Astrocyte of the spinal cord (primary cell): ENCODE results near the gene CPVL.

Experiments
- DNase-seq: peaks from one replicate; pipeline ENCODE4 v3.0.0; 2011; ENCODE audit warnings: low read depth, low spot score
- H3K4me3 ChIP-seq: 2 replicates; pipeline ENCODE4 v1.5.1; 2011; ENCODE audit warnings: low read depth, mild to moderate bottlenecking, low read length, moderate library complexity
- in situ Hi-C: cut with HindIII; loops from 2 replicates; pipeline ENCODE4 v1.10.0; 2017; ENCODE audit warnings: low sequenced_read_pairs
- TF ChIP-seq, protein P1 (sequence below): IDR thresholded peaks from 2 replicates; pipeline ENCODE4 v1.5.1; 2012; ENCODE audit warnings: low read depth, mild to moderate bottlenecking, low read length, inconsistent platforms

Gene CPVL

DNA sequence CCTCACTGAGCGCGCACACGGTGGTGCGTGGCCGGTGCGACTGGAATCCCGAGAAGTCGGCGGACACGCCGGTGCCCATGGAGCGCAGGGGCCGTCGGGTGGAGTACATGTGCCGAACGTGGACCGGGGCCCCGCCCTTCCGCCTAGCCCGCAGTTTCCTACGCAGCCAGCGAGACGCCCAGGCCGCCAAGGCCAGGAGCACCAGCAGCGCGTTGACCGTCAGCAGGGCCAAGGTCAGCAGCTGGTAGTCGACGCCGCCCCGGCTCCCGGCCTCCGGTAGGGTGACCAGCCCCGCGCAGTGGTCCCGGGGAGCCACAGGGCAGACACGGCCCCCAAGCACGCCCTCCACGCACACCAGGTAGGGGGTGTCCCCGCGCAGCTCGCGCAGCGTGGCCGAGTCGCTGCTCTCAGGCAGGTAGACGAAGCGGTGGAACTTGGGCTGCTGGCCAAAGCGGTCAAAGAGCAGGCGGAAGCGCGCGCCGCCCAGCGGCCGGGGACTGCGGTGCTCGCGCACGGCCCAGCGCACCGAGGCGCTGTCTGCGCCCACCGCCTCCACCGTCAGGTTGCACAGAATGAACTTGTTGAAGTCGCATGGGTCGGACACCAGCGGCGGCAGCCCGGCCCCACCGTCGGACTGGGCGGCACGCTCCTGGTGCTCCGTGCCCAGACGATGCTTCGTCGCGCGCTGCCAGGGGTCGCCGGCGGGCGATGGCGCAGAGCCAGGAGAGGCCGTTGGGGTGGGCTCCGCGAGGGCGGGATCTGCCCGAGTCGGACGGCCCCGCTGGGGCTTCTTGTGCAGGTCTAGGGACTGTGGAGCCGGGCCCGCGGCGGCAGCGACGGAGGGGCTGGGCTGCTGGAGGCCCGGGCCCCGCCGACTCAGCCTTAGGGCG, 190.4 kb downstream of the CPVL start:
- DNase-seq: peak; percentile 14
- TF ChIP-seq, protein P1, sequence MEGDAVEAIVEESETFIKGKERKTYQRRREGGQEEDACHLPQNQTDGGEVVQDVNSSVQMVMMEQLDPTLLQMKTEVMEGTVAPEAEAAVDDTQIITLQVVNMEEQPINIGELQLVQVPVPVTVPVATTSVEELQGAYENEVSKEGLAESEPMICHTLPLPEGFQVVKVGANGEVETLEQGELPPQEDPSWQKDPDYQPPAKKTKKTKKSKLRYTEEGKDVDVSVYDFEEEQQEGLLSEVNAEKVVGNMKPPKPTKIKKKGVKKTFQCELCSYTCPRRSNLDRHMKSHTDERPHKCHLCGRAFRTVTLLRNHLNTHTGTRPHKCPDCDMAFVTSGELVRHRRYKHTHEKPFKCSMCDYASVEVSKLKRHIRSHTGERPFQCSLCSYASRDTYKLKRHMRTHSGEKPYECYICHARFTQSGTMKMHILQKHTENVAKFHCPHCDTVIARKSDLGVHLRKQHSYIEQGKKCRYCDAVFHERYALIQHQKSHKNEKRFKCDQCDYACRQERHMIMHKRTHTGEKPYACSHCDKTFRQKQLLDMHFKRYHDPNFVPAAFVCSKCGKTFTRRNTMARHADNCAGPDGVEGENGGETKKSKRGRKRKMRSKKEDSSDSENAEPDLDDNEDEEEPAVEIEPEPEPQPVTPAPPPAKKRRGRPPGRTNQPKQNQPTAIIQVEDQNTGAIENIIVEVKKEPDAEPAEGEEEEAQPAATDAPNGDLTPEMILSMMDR: peak; percentile 61
- in situ Hi-C loops: no loop called here
- no peak overlapping the region for H3K4me3 ChIP-seq

DNA sequence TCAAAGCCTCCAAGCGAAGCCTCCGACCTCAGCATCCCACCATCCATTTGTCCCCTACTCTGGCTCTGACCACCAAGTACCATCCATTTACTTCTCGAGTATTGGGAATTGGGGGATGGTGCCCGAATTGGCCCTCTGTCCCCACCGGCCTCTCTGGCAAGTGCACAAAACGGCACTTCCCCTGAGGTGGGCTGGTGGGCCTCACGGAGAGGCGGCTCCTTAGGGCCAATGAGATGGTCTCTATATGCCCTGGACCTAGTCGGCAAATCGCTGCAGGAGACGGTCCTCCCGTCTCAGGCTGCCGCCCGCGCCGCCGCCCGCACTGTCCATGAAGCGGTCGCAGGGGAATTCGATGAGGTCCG, 191.0 kb downstream of the CPVL start:
- in situ Hi-C loops: no loop called here
- H3K4me3 ChIP-seq: no peak overlapping the region
- DNase-seq: no peak
- TF ChIP-seq, protein P1: no peak

DNA sequence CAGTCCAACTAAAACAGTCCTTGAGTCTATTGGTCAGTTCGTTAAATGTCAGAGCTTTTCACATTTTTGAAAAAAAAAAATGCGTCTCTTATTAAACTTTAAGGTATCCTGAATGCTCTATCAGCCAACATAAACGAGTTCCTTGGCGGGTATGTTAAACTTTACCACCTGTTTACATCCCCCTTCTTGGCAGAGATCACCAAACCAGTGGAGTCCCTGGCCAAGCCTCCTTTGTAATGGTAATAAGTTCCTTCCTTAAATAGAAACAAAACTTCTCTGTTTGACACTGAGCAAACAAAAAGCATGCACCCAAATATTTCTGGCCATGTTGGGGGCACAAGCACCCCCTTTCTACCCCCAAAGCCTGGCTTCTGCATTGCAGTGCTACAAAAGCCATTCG, 191.4 kb downstream of the CPVL start:
- no peak for DNase-seq
- no peak overlapping the region for H3K4me3 ChIP-seq
- in situ Hi-C loops: no loop called here
- TF ChIP-seq, protein P1: no peak

DNA sequence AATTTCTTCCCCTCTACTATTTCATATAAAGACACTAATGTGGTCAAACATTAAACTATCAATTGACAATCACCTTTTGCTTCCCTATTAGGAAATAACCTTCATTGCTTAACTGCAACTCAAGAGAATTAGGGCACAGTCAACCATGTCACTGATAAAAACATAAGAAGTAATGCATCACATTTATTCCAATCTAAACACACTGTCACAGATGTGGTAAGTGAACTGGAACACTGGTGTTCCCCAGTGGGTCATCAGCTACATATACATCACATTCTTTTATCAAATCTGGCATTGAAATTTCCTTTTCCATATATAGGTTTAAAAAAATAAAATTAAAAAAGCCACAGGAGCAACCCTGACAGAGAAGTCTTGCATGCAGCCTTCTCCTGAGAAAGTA, 191.9 kb downstream of the CPVL start:
- in situ Hi-C loops: no loop called here
- no peak for DNase-seq
- H3K4me3 ChIP-seq: no peak overlapping the region
- TF ChIP-seq, protein P1: no peak

DNA sequence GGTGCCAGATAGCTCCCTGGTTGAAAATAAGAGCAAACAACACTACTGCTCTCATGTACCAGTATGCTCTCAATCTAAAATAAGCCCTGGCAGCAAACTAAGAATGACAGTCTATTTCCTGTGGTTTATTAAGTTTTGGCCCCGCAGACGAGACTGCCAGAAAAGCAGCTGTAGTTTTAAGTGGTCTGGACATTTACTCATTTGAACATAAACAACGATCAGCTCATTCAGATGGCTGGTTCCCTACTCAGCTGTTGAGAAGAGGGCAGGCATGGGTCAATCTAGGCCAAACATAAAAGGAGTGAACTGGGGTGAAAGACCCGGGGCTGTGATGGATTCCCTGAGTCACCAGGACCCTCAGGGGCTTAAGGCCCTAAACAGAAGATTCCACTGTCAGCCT, 192.7 kb downstream of the CPVL start:
- DNase-seq: peak; percentile 59
- in situ Hi-C loops: no loop called here
- TF ChIP-seq, protein P1: no peak
- H3K4me3 ChIP-seq: no peak overlapping the region
